A549 (cell line): ENCODE measurements around the gene ATP6V0A1. TPM values are rescaled to one million over a fixed set of nuclear protein-coding genes. Genes with fewer than 3 reads are reported as not detected.
A peak's percentile ranks its signal among the peaks of the same experiment; 100 is the strongest.
"Not testable (repeated sequence)": the region's sequence is repeated elsewhere in the genome, so short reads cannot be mapped to it uniquely, and the experiment has no call there.

Experiments used
- ATAC-seq, 2 experiments: fragments of 200-7000 bp in 1 of 2; fragments of >200 bp in 1 of 2; cut with Nextera tagmentation in 1 of 2; cut with Tn5 transposase in 1 of 2; 3 replicates each; pipeline versions ENCODE4 v1.8.0 to v1.9.1; 2018 to 2020; ENCODE audit warnings: mild to moderate bottlenecking in 1 of 2, moderate library complexity in 1 of 2
- CTCF ChIA-PET: fragments of 300-600 bp; sonication (Branson Sonifier 250); formaldehyde crosslinking; extraction: SDS; loops from one replicate; lab custom pipeline; 2021; ENCODE audit warnings: antibody characterized with exemption, inconsistent platforms; lab: Yijun Ruan, JAX
- POLR2A ChIA-PET: fragments of 350-600 bp; formaldehyde crosslinking; extraction: SDS; loops from one replicate; lab custom pipeline; 2021; ENCODE audit warnings: antibody characterized with exemption, inconsistent platforms; lab: Yijun Ruan, JAX
- DNase-seq, 2 experiments: peaks; one replicate each; pipeline versions ENCODE4 v3.0.0 to v3.0.0-alpha.2; 2011 to 2016; ENCODE audit warnings: low read depth in 1 of 2, low spot score in 1 of 2
- FAIRE-seq: peaks from 2 replicates; lab custom pipeline; 2011; peaks lifted over from hg19 to GRCh38; lab: Jason Lieb, UNC
- H3K27ac ChIP-seq, 2 experiments: fragments of >200 bp; sonication (Bioruptor Twin); formaldehyde crosslinking; 3 replicates each; pipeline ENCODE4 v1.5.1; 2016 to 2017
- H3K4me1 ChIP-seq: fragments of >200 bp; sonication (Bioruptor Twin); formaldehyde crosslinking; 3 replicates; pipeline ENCODE4 v1.6.1; 2016
- H3K4me2 ChIP-seq: fragments of >200 bp; sonication (Bioruptor Twin); formaldehyde crosslinking; 3 replicates; pipeline ENCODE4 v1.6.1; 2016
- H3K4me3 ChIP-seq: fragments of >200 bp; sonication (Bioruptor Twin); formaldehyde crosslinking; 3 replicates; pipeline ENCODE4 v1.5.1; 2016
- H3K9me3 ChIP-seq: fragments of >200 bp; sonication (Bioruptor Twin); formaldehyde crosslinking; 3 replicates; pipeline ENCODE4 v1.6.1; 2016
- ATOH8 ChIP-seq: fragments of 250-450 bp; sonication (Bioruptor Pico); IDR thresholded peaks from 2 replicates; pipeline ENCODE4 v1.5.0; 2020; ENCODE audit warnings: low read depth, mild to moderate bottlenecking, moderate library complexity
- BCL3 ChIP-seq: fragments of >200 bp; sonication (Bioruptor Twin); formaldehyde crosslinking; IDR thresholded peaks from 3 replicates; pipeline ENCODE4 v1.6.1; 2016
- CBX2 ChIP-seq: fragments of 200-600 bp; sonication (generic); IDR thresholded peaks from 2 replicates; pipeline ENCODE4 v1.6.1; 2016; ENCODE audit warnings: low read depth, mild to moderate bottlenecking, borderline replicate concordance
- FOSB ChIP-seq: fragments of 250-450 bp; sonication (Bioruptor Pico); IDR thresholded peaks from 2 replicates; pipeline ENCODE4 v1.5.0; 2020; ENCODE audit warnings: mild to moderate bottlenecking, moderate library complexity
- HMGXB4 ChIP-seq: fragments of 250-450 bp; sonication (Bioruptor Pico); IDR thresholded peaks from 2 replicates; pipeline ENCODE4 v1.5.0; 2021; ENCODE audit warnings: mild to moderate bottlenecking, moderate library complexity, borderline replicate concordance
- HOXB13 ChIP-seq: fragments of 250-450 bp; sonication (Bioruptor Pico); IDR thresholded peaks from 2 replicates; pipeline ENCODE4 v1.5.0; 2020; ENCODE audit warnings: low read depth, mild to moderate bottlenecking, moderate library complexity
- JUNB ChIP-seq: fragments of >200 bp; sonication (Bioruptor Twin); formaldehyde crosslinking; IDR thresholded peaks from 2 replicates; pipeline ENCODE4 v1.6.1; 2016
- NFE2L2 ChIP-seq: fragments of 150-350 bp; conservative IDR thresholded peaks from 2 replicates; pipeline ENCODE4 v1.6.1; 2014; ENCODE audit warnings: low read length
- PHF8 ChIP-seq: fragments of 200-600 bp; sonication (generic); IDR thresholded peaks from 2 replicates; pipeline ENCODE4 v1.6.1; 2016; ENCODE audit warnings: low read depth, mild to moderate bottlenecking, antibody characterized with exemption, moderate library complexity, borderline replicate concordance
- RAD21 ChIP-seq, 2 experiments: fragments of >200 bp in 1 of 2; sonication (Bioruptor Twin) in 1 of 2; formaldehyde crosslinking in 1 of 2; IDR thresholded peaks in 1 of 2; conservative IDR thresholded peaks in 1 of 2; 2 replicates in 1 of 2; 3 replicates in 1 of 2; pipeline ENCODE4 v1.6.1; 2012 to 2018; ENCODE audit warnings: inconsistent platforms in 1 of 2
- REST ChIP-seq: fragments of 200-600 bp; sonication (generic); IDR thresholded peaks from 2 replicates; pipeline ENCODE4 v1.6.1; 2016; ENCODE audit warnings: antibody characterized with exemption, mild to moderate bottlenecking, moderate library complexity
- RFX5 ChIP-seq: fragments of 450-650 bp; IDR thresholded peaks from 2 replicates; pipeline ENCODE4 v1.7.1; 2014; ENCODE audit warnings: antibody characterized with exemption, mild to moderate bottlenecking, moderate library complexity
- SMC3 ChIP-seq: fragments of >200 bp; sonication (Bioruptor Twin); formaldehyde crosslinking; IDR thresholded peaks from 3 replicates; pipeline ENCODE4 v1.6.1; 2018; ENCODE audit warnings: inconsistent platforms
- SREBF2 ChIP-seq: fragments of 450-650 bp; IDR thresholded peaks from 2 replicates; pipeline ENCODE4 v1.6.1; 2014; ENCODE audit warnings: mild to moderate bottlenecking, moderate library complexity
- WGBS: methylation state at CpG from one replicate; pipeline ENCODE4 v1.1.6; 2017; ENCODE audit errors: missing lambda C conversion rate; 5-methylcytosine and 5-hydroxymethylcytosine counted together
- polyA plus RNA-seq, 4 experiments: library from polyadenylated mRNA; depleted of rRNA in 3 of 4; stranded (reverse); fragments of >200 nt; fragmentation: RNase III in 1 of 4; extraction: RNeasy Plus Mini Kit Qiagen cat#74134 plus additional on column Dnase treatment in 1 of 4; gene quantifications; 2 replicates in 3 of 4; 3 replicates in 1 of 4; pipeline ENCODE4 v1.2.3, GENCODE V29; 2011 to 2017

ATP6V0A1 gene
- polyA plus RNA-seq, 2 of the 4 experiments (the other 2 are of a cell fraction), result 27.3 to 33.7 TPM

GRCh38 chr17:42548993-42549755 is 90.5 kb downstream of the ATP6V0A1 start:
- no peak for TF ChIP-seq SMC3
- no peak for TF ChIP-seq RAD21 (conservative IDR thresholded peaks at IDR 0.05 in 1 of 2, IDR thresholded peaks at IDR 0.05 in 1 of 2)
- TF ChIP-seq RFX5, result no peak
- no peak for TF ChIP-seq PHF8
- no peak for TF ChIP-seq HMGXB4 (CRISPR knock-in tag)
- no peak for TF ChIP-seq CBX2
- no peak for TF ChIP-seq FOSB (CRISPR knock-in tag)
- no peak for TF ChIP-seq ATOH8
- no peak for TF ChIP-seq REST
- no peak for TF ChIP-seq BCL3
- TF ChIP-seq JUNB, result no peak
- no peak for TF ChIP-seq SREBF2
- no peak for TF ChIP-seq NFE2L2
- no peak for TF ChIP-seq HOXB13 (CRISPR knock-in tag)
- Histone ChIP-seq H3K4me1 (peaks cover 18% of the 10 kb centered on the region; the same call in 2 of the 3 replicates), H3K9me3 (no peaks in the 10 kb centered on the region), H3K4me2 (peak overlapping the region; percentile 89), H3K4me3 (peak overlapping the region; percentile 51), H3K27ac (peak overlapping the region in 1 of 2 experiments; percentile 83; a peak in 2 of 6 replicates)
- ChIA-PET POLR2A (interaction anchor here (0.7 to 1.6 kb wide), 7 partner anchors 10 to 346 kb away, joined by 3 to 22 read pairs (median 3); partner anchors contain the start of genes NAGLU, PSMC3IP and VPS25), CTCF (interaction anchor here (0.6 to 4.2 kb wide), 19 partner anchors 9 to 413 kb away, joined by 3 to 37 read pairs (median 4); partner anchors contain the start of genes BECN1, NAGLU and PSMC3IP)
- DNase-seq, result no peak
- FAIRE-seq, result peak; percentile 65
- WGBS, result 81% methylated on average over 14 of the region's 14 CpGs
- ATAC-seq, result peak in 1 of 2 experiments; percentile 0; a peak in 1 of 6 replicates

GRCh38 chr17:42552736-42553135 is 94.1 kb downstream of the ATP6V0A1 start, which contains the start of gene HSD17B1:
TSS of gene HSD17B1 (plus strand) at chr17:42552923. CDS start at chr17:42552934, 11 bp downstream.
- H3K9me3 ChIP-seq, DNase-seq, POLR2A ChIA-PET, FAIRE-seq, ATAC-seq: not testable (repeated sequence)
- Histone ChIP-seq H3K4me2 (peak within 1 kb of the TSS; percentile 92), H3K27ac (peak within 1 kb of the TSS; percentile 94; a peak in 4 of 6 replicates), H3K4me1 (peaks cover 26% of the 10 kb centered on the region), H3K4me3 (peak within 1 kb of the TSS; percentile 87)
- WGBS, result 93% methylated on average over 11 of the region's 15 CpGs
- CTCF ChIA-PET, result interaction anchor here (1.1 to 3.3 kb wide), 5 partner anchors 10 to 211 kb away, joined by 4 to 13 read pairs (median 9); partner anchors contain the start of genes NAGLU and PSMC3IP
